WTC11 (cell line): Measurements from ENCODE around the gene MAP6D1. TPM values are rescaled to one million over a fixed set of nuclear protein-coding genes. Genes with fewer than 3 reads are reported as not detected.

Experiments used
- ATAC-seq: fragments of 200-7000 bp; cut with Tn5 transposase; 2 replicates; pipeline ENCODE4 v1.10.0; 2021; ENCODE audit warnings: mild to moderate bottlenecking, moderate library complexity
- CTCF ChIA-PET: fragments of 300-600 bp; sonication (Branson Sonifier 250); formaldehyde crosslinking; loops from one replicate; lab custom pipeline; 2021; ENCODE audit warnings: antibody characterized with exemption; lab: Charles Lee
- POLR2A ChIA-PET: fragments of 350-600 bp; sonication (Branson Sonifier 250); formaldehyde crosslinking; loops from one replicate; lab custom pipeline; 2021; ENCODE audit warnings: antibody characterized with exemption; lab: Charles Lee
- DNase-seq: peaks from one replicate; pipeline ENCODE4 v3.0.0; 2021; ENCODE audit warnings: low spot score
- H3K27ac Mint-ChIP-seq: 2 replicates; pipeline ENCODE4 v1.8.0; 2021; ENCODE audit warnings: mixed read lengths
- H3K27me3 Mint-ChIP-seq: 2 replicates; pipeline ENCODE4 v1.8.0; 2021; ENCODE audit warnings: low read depth, mild to moderate bottlenecking, moderate library complexity, mixed read lengths
- H3K36me3 Mint-ChIP-seq: 2 replicates; pipeline ENCODE4 v1.8.0; 2021; ENCODE audit warnings: mixed read lengths
- H3K4me1 Mint-ChIP-seq: 2 replicates; pipeline ENCODE4 v1.8.0; 2022; ENCODE audit warnings: mixed read lengths
- H3K4me3 Mint-ChIP-seq: 2 replicates; pipeline ENCODE4 v1.8.0; 2021; ENCODE audit warnings: mild to moderate bottlenecking, moderate library complexity, mixed read lengths
- H3K9me3 Mint-ChIP-seq: 2 replicates; pipeline ENCODE4 v1.8.0; 2021; ENCODE audit warnings: mixed read lengths
- CDX4 ChIP-seq: fragments of 250-450 bp; sonication (Bioruptor Pico); IDR thresholded peaks from 2 replicates; pipeline ENCODE4 v1.9.0; 2021; ENCODE audit warnings: moderate library complexity, mild to moderate bottlenecking, inconsistent platforms, borderline replicate concordance
- E2F4 ChIP-seq: sonication (generic); formaldehyde crosslinking; IDR thresholded peaks from 2 replicates; pipeline ENCODE4 v1.8.1; 2022; ENCODE audit warnings: low read depth, mild to moderate bottlenecking, moderate library complexity, missing genetic modification reagents, borderline replicate concordance
- ETV6 ChIP-seq: sonication (generic); formaldehyde crosslinking; IDR thresholded peaks from 2 replicates; pipeline ENCODE4 v1.8.1; 2022; ENCODE audit warnings: mild to moderate bottlenecking, missing genetic modification reagents
- GRHL2 ChIP-seq: fragments of 250-450 bp; sonication (Bioruptor Pico); IDR thresholded peaks from 2 replicates; pipeline ENCODE4 v1.8.0; 2022; ENCODE audit warnings: mild to moderate bottlenecking, moderate library complexity; ENCODE audit not compliant: insufficient replicate concordance, severe bottlenecking
- GTF2I ChIP-seq: fragments of 250-450 bp; sonication (Bioruptor Pico); conservative IDR thresholded peaks from 2 replicates; pipeline ENCODE4 v1.4.0; 2021; ENCODE audit warnings: mild to moderate bottlenecking
- HMGA2 ChIP-seq: fragments of 250-450 bp; sonication (Bioruptor Pico); IDR thresholded peaks from 2 replicates; pipeline ENCODE4 v1.4.0; 2021; ENCODE audit warnings: mild to moderate bottlenecking, moderate library complexity
- JUN ChIP-seq: sonication (generic); formaldehyde crosslinking; IDR thresholded peaks from 2 replicates; pipeline ENCODE4 v1.8.0; 2023; ENCODE audit warnings: mild to moderate bottlenecking, missing genetic modification reagents
- PRDM15 ChIP-seq: sonication (generic); formaldehyde crosslinking; IDR thresholded peaks from 2 replicates; pipeline ENCODE4 v1.8.0; 2022; ENCODE audit warnings: missing genetic modification reagents
- STAT6 ChIP-seq: sonication (generic); formaldehyde crosslinking; conservative IDR thresholded peaks from 2 replicates; pipeline ENCODE4 v1.8.1; 2023; ENCODE audit warnings: mild to moderate bottlenecking, low read depth, missing genetic modification reagents, moderate library complexity
- TCF7 ChIP-seq: sonication (generic); formaldehyde crosslinking; IDR thresholded peaks from 2 replicates; pipeline ENCODE4 v1.8.0; 2022; ENCODE audit warnings: mild to moderate bottlenecking, low read depth, missing genetic modification reagents, moderate library complexity
- USF2 ChIP-seq: sonication (generic); formaldehyde crosslinking; IDR thresholded peaks from 2 replicates; pipeline ENCODE4 v1.8.1; 2023; ENCODE audit warnings: mild to moderate bottlenecking, missing genetic modification reagents, moderate library complexity
- ZBTB21 ChIP-seq: sonication (generic); formaldehyde crosslinking; IDR thresholded peaks from 2 replicates; pipeline ENCODE4 v1.8.1; 2023; ENCODE audit warnings: mild to moderate bottlenecking, missing genetic modification reagents, borderline replicate concordance
- ZMAT4 ChIP-seq: fragments of 250-450 bp; sonication (Bioruptor Pico); IDR thresholded peaks from 2 replicates; pipeline ENCODE4 v1.9.0; 2021; ENCODE audit warnings: mild to moderate bottlenecking
- ZNF416 ChIP-seq: fragments of 250-450 bp; sonication (Bioruptor Pico); IDR thresholded peaks from 2 replicates; pipeline ENCODE4 v1.9.0; 2021; ENCODE audit warnings: mild to moderate bottlenecking, inconsistent platforms
- ZNF532 ChIP-seq: fragments of 250-450 bp; sonication (Bioruptor Pico); IDR thresholded peaks from 2 replicates; pipeline ENCODE4 v1.9.0; 2021; ENCODE audit warnings: mild to moderate bottlenecking, borderline replicate concordance
- total RNA-seq: library from RNA; stranded (reverse); gene quantifications from 3 replicates; pipeline ENCODE4 v1.2.3, GENCODE V29; 2021

MAP6D1 gene
- total RNA-seq, 1 experiment from 2014 or later: 6.3 TPM

- ChIA-PET POLR2A (no interaction called here), CTCF (interaction anchor here (1.1 kb wide), 1 partner anchor 339 kb away, joined by 4 read pairs; no protein-coding TSS in a partner anchor)
- ATAC-seq (no peak), DNase-seq (no peak)
- no peak for TF ChIP-seq HMGA2 (CRISPR knock-in tag)
- H3K4me1 Mint-ChIP-seq: peaks cover 9% of the 10 kb centered on the region
- H3K4me3 Mint-ChIP-seq: no peak overlapping the region
- peaks cover 15% of the 10 kb centered on the region for H3K36me3 Mint-ChIP-seq
- no peaks in the 10 kb centered on the region for H3K9me3 Mint-ChIP-seq
- peaks cover 6% of the 10 kb centered on the region for H3K27me3 Mint-ChIP-seq
- no peak overlapping the region for H3K27ac Mint-ChIP-seq
These were observed 6.4 kb downstream of the MAP6D1 start for GRCh38 chr3:183818706-183819624.

- Mint-ChIP-seq H3K36me3 (peaks cover 15% of the 10 kb centered on the region), H3K4me3 (no peak overlapping the region)
- CTCF ChIA-PET: interaction anchor here (0.6 to 1.1 kb wide), 2 partner anchors 101 to 338 kb away, joined by 3 to 4 read pairs; no protein-coding TSS in a partner anchor
These were observed 7.2 kb downstream of the MAP6D1 start for GRCh38 chr3:183818041-183818620.

More at GRCh38 chr3:183818041-183818620, 7.2 kb downstream of the MAP6D1 start:
- H3K9me3 Mint-ChIP-seq: no peaks in the 10 kb centered on the region
- TF ChIP-seq E2F4 (CRISPR knock-in tag) (no peak), PRDM15 (CRISPR knock-in tag) (no peak), GTF2I (CRISPR knock-in tag) (no peak), STAT6 (CRISPR knock-in tag) (no peak), CDX4 (CRISPR knock-in tag) (no peak), ZBTB21 (CRISPR knock-in tag) (no peak), ZNF532 (CRISPR knock-in tag) (no peak), ZMAT4 (CRISPR knock-in tag) (no peak), USF2 (CRISPR knock-in tag) (no peak), GRHL2 (CRISPR knock-in tag) (no peak), ZNF416 (CRISPR knock-in tag) (no peak), ETV6 (no peak), TCF7 (CRISPR knock-in tag) (no peak), JUN (CRISPR knock-in tag) (no peak)
- TF ChIP-seq, all 79 proteins: peak for 0
- peaks cover 4% of the 10 kb centered on the region; the same call in 1 of the 2 replicates for H3K4me1 Mint-ChIP-seq
- POLR2A ChIA-PET: no interaction called here
- H3K27ac Mint-ChIP-seq: no peak overlapping the region
- DNase-seq: no peak
- peaks cover 3% of the 10 kb centered on the region; the same call in 1 of the 2 replicates for H3K27me3 Mint-ChIP-seq
- ATAC-seq: no peak
